Stimulated activated CD4-positive, alpha-beta T cell treated with anti-CD3 and anti-CD28 coated beads, Interleukin-12 subunit alpha, Interleukin-12 subunit beta, amount 100 ng/mL, for 48 hours (primary cell): ENCODE results near the gene MAP3K20.
"Not testable (repeated sequence)": the region's sequence is repeated elsewhere in the genome, so short reads cannot be mapped to it uniquely, and the experiment has no call there.

Source experiments
- DNase-seq, 3 donors: peaks; one replicate each; pipeline ENCODE4 v3.0.0-alpha.2; 2020; ENCODE audit warnings: low read depth in 2 of 3, low spot score in 1 of 3

MAP3K20 gene

GRCh38 chr2:173264603-173265366 lies 189.1 kb downstream of the MAP3K20 start:
- no peak for DNase-seq

- DNase-seq, result no peak
Measured at GRCh38 chr2:173271135-173271534, 195.5 kb downstream of the MAP3K20 start.

- DNase-seq, result no peak
Measured at GRCh38 chr2:173271825-173272224, 196.2 kb downstream of the MAP3K20 start.

- DNase-seq, result no peak
Measured at GRCh38 chr2:173272849-173273248, 197.2 kb downstream of the MAP3K20 start.

- DNase-seq, result no peak
Measured at GRCh38 chr2:173278794-173279526, 203.3 kb downstream of the MAP3K20 start.

- DNase-seq, result no peak
Measured at GRCh38 chr2:173279527-173279868, 203.9 kb downstream of the MAP3K20 start.

GRCh38 chr2:173280853-173281252 lies 205.2 kb downstream of the MAP3K20 start:
- no peak for DNase-seq

- not testable (repeated sequence) for DNase-seq
Measured at GRCh38 chr2:173281898-173282297, 206.3 kb downstream of the MAP3K20 start.

GRCh38 chr2:173282795-173283545 lies 207.3 kb downstream of the MAP3K20 start:
- DNase-seq, result no peak

GRCh38 chr2:173286153-173286809 lies 210.6 kb downstream of the MAP3K20 start:
- DNase-seq, result no peak

GRCh38 chr2:173287594-173287993 lies 211.9 kb downstream of the MAP3K20 start:
- no peak for DNase-seq

GRCh38 chr2:173288561-173288960 lies 212.9 kb downstream of the MAP3K20 start:
- DNase-seq, result peak in 2 of 3 donors; percentile 9 to 16

- DNase-seq, result no peak
Measured at GRCh38 chr2:173290046-173290445, 214.4 kb downstream of the MAP3K20 start.

GRCh38 chr2:173290518-173290917 lies 214.9 kb downstream of the MAP3K20 start:
- DNase-seq, result no peak

GRCh38 chr2:173291412-173291811 lies 215.8 kb downstream of the MAP3K20 start:
- DNase-seq, result no peak

- no peak for DNase-seq
Measured at GRCh38 chr2:173296235-173296634, 220.6 kb downstream of the MAP3K20 start.

- DNase-seq, result no peak
Measured at GRCh38 chr2:173298536-173299097, 223.0 kb downstream of the MAP3K20 start.

- DNase-seq, result no peak
Measured at GRCh38 chr2:173299764-173300163, 224.1 kb downstream of the MAP3K20 start.

GRCh38 chr2:173300458-173300857 lies 224.8 kb downstream of the MAP3K20 start:
- DNase-seq, result no peak

- DNase-seq, result not testable (repeated sequence)
Measured at GRCh38 chr2:173301549-173301948, 225.9 kb downstream of the MAP3K20 start.

GRCh38 chr2:173305303-173305702 lies 229.7 kb downstream of the MAP3K20 start:
- DNase-seq, result no peak
